GM04503 (cell line): ENCODE measurements around the gene ZCCHC9.
A peak's percentile ranks its signal among the peaks of the same experiment; 100 is the strongest.
"Not testable (repeated sequence)": the region's sequence is repeated elsewhere in the genome, so short reads cannot be mapped to it uniquely, and the experiment has no call there.

ENCODE experiments used
- DNase-seq: peaks from one replicate; pipeline ENCODE4 v3.0.0-alpha.2; 2012; ENCODE audit warnings: low read depth

ZCCHC9 gene

DNA sequence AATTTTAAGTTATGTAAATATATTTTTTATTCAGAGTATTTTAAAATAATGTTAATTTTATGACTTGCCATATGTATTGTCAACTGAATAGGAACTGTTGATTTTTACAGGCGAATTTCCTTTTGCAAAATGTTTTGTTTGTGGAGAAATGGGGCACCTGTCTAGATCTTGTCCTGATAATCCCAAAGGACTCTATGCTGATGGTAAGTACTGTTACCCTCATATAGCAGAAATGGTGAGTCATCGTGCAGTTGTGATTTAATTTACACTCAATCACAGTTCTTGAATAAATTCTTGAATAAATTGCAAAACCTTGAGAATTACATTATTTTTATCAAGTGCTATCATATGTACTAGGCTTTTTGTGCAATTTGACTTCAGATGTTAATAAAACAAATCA, 7.4 kb downstream of the ZCCHC9 start:
- no peak for DNase-seq

DNA sequence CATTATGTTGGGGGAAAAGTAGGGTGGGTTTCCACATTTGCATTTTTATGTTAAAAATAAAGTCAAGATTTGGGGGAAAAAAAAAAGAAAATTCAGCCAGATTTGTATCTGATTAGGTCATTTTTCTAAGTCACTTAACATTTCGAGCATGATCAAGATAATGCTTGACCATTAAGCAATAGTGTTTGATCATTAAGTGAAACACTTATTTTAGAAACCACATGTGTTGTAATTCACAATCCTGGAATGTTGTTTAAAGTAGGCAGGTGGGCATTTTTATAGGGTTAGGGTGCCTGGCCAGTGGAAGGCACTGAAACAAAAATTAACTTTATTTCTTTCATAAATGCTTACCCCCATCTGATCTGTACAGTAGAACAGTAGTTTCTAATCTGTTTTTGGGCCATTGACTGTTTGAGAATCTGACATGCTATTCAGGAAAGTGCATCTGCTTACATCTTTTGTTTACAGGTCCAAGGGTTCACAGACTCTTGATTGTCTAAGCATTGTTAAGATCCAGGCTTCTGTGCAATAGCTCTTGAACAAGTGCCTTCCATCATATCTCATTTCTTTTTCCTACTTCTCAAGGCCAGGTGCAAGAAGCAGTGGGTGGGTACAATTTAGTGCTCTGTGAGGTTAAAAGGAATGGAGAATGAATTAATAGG, 9.1 kb downstream of the ZCCHC9 start:
- DNase-seq, result no peak

- DNase-seq, result no peak
Measured at GRCh38 chr5:81313278-81313677, 11.9 kb downstream of the ZCCHC9 start.

DNA sequence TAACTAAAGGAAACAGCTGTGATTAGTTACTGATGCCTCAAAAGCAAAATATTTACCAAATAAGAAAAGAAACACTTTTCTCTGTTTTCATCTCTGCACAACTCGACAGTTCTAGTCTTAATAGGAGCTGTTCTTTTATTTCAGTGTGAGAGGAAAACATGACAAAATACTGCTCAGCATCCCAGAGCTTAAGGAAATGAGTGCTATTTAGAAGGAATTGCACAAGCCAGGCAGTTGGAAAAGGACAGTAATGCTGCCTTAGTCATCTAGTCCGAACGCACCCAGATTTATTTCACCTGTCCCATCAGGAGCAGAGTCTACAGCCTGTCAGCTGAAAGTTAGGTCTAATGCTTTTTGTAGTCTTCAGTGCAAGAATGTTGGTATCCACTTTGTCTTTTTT, 12.3 kb downstream of the ZCCHC9 start:
- no peak for DNase-seq

- no peak for DNase-seq
Measured at GRCh38 chr5:81314581-81314980, 13.2 kb downstream of the ZCCHC9 start.

DNA sequence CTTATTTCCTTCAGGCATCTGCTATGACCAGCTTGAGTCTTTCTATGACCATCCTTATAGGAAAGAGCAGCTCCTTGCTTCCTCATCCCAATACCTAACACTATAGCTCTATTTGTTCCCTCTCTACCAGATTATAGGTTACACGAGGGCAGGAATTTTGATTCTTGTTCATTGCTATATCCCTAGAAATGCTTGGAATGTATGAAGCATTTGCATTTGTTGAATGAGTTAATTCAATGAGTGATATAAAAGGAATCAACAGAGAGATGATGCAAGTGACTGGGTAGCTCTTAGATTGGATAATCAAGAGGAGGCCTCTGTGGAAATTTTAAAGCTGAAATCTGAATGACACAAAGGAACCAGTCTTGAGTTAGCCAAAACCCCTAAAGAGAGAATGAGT, 13.9 kb downstream of the ZCCHC9 start:
- DNase-seq, result peak; percentile 53

- DNase-seq, result no peak
Measured at GRCh38 chr5:81315830-81316229, 14.4 kb downstream of the ZCCHC9 start.

DNA sequence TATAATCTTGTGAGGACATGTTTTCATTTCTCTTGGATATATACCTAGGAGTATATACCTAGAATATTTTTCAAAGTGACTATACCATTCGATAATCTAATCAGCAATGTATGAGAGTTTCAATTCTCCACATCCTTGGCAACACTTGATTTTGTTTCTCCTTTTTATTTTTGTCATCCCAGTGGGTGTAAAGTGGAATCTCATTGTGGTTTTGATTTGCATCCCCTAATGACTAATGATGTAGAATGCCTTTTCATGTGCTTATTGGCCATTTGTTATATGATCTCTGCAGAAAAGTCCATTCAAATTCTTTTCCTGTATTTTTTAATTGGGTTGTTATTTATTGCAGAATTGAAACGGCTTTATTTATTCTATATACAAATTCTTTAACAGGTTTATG, 15.2 kb downstream of the ZCCHC9 start:
- DNase-seq, result no peak

- DNase-seq, result no peak
Measured at GRCh38 chr5:81317536-81317935, 16.1 kb downstream of the ZCCHC9 start.

- DNase-seq, result no peak
Measured at GRCh38 chr5:81326554-81326953, 25.2 kb downstream of the ZCCHC9 start.

GRCh38 chr5:81334304-81335061, 33.1 kb downstream of the ZCCHC9 start:
- DNase-seq, result no peak

DNA sequence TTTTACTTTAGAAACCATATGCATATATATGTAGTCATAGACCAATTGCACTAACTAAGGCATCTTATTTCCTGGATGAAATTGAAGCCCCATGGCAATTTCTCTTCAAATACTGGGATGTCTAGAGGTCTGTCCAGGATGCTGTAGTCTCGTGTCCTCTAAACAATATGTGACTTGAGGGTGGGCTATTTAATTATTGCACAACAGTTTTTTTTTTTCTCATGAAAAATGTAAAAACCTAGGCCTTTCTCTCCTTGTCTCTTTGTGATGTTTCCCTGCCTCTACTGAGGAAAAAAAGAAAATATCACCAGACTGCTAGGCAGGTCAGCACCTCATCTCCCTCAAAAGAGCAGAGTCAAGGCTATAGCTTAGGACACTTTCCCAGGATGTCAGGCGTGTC, 34.6 kb downstream of the ZCCHC9 start:
- DNase-seq, result no peak

DNA sequence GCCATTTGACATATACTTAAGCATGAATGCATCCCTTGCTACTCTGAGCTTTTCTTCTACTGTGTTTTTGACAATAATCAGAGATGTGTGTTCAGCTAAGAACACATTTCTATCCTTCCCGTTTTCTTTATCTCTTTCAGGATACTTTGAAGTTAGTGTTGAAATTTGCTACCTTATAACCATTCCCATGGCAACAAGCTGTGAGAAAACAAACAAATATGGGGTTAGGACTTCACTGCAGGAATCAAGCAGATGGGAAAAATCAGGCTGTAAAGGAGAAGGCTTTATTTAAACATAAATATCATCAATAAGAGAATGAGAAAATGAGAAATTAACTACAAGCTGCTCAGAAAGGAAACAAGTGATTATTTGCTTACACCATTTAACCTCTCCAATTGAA, 35.2 kb downstream of the ZCCHC9 start:
- DNase-seq, result no peak

DNA sequence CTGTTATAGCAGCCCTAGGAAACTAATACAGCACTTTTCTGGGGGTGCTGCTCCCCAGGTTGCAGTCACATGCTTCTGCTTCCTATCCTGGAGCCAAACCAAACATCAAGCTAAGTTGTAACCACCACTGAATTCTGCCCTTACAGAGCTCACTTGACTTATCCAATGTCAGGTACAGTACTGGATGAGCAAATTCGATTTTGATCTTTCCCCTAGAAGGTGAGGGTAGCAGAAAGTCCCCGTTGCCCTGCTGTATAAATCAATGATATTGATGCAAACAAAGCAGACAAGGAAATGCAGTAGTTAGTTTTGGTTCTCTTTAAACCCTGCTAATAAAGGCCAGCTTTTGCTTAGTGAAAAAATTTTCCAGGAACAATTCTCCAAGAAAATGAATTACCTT, 36.4 kb downstream of the ZCCHC9 start:
- no peak for DNase-seq

DNA sequence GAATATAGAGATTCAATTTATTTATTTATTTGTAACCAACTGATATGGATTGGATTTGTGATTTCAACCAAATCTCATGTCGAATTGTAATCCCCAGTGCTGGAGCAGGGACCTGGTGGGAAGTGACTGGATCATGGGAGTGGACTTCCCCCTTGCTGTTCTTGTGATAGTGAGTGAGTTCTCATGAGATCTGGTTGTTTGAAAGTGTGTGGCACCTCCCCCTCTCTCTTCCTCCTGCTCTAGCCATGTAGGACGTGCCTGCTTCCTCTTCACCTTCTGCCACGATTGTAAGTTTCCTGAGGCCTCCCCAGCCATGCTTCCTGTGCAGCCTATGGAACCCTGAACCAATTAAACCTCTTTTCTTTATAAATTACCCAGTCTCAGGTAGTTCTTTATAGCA, 36.8 kb downstream of the ZCCHC9 start:
- not testable (repeated sequence) for DNase-seq

DNA sequence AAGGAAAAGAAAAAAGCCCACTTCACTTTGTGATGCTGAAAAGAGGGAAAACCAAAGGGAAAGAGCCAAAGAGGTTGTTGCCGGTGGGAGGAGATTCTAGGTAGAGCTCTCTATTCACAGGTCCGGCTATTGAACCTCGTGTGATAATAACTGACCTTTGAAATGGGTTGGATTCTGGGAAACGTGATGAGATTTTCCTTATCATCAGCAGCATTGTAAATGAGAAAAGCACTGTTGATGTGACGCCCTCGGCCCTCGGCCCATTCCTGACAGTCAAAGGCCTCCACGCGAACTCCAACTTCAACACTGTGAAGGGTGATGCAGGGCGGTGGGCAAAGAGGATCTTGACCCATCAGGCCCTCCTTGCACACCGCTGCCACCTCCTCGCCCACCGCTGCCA, 43.3 kb downstream of the ZCCHC9 start:
- DNase-seq, result no peak

GRCh38 chr5:81345411-81346003, 44.1 kb downstream of the ZCCHC9 start:
- DNase-seq, result no peak

DNA sequence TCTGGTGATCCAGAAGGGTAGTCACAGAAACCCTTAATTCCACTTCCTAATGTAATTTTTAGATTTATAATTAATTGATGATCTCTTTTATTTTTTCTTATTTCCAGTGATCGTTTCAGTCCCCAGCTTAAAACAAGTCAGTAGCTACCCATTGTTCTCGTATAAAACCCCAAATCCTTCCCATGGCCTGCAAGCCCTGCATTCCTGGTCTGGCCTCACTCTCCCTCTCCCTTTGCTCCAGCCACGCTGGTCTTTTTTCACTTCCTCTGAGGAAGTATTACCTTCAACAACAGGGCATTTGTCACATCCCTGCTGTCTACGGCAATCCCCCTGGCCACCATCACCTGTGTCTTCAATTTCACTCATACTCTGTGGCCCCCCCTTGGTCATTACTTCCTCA, 47.8 kb downstream of the ZCCHC9 start:
- no peak for DNase-seq

DNA sequence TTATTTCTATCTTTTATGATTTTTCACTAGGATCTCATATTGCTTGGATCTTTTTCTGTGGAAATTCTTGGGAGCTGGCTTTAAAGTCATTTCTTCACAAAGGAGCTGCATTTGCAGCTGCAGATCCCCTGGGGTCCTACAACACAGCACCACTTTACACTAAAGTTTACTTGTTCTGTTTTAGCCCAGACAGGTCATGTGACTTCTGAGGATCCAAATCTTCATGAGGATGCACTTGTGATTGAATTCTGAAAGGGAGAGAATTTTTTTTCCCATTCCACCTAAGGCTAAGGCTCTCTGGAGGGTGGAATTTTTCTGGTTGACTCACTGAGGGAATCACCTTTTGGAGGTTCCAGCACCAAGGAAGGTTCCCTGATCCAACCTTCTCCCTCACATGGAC, 49.1 kb downstream of the ZCCHC9 start:
- no peak for DNase-seq

DNA sequence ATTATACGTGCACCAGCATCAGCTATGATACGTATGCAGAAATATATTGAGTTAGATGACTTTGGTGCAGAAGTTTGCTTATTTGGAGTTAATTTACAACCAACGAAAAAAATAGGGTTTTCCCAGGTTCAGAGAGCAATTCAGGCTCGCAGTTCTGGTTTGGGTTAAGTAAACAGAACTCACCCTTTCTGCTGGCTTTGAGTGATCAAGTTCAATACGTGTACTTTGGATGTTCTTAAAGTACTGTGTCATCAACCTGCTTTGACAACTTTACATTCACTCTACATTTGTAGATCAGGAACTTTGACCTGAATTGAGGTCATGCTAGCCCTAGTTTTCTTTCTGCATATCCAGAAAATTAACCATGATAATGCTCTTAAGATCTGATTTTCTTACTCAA, 51.8 kb downstream of the ZCCHC9 start:
- no peak for DNase-seq

DNA sequence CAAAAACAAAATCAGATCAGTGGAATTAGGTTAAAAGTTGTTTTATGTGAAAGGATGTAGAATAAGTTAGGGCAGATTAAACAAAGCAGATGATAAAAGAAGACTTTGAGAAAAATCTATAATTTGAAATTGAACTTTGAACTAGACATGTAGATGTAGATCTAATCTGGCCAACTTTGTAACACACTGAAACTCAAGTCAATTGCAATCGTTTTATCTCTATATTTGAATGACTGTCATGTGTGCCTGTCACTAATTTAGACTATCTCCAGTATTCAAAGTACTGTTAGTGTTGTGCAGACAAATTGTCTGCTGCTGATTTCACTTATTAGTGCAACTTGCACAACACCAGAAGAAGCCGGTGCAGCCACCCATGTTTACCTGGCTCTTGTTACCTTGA, 52.7 kb downstream of the ZCCHC9 start:
- DNase-seq, result no peak

GRCh38 chr5:81355291-81356251, 54.2 kb downstream of the ZCCHC9 start:
- no peak for DNase-seq
